GM18505 (cell line): ENCODE results near the gene FBXO7.

ENCODE experiments used
- ATAC-seq: cut with Tn5 transposase; IDR thresholded peaks from one replicate; pipeline ENCODE4 v1.9.1; 2021; ENCODE audit not compliant: unreplicated experiment
- POLR2A ChIP-seq: IDR thresholded peaks from 4 replicates; pipeline ENCODE4 v1.6.1; 2011; ENCODE audit warnings: borderline replicate concordance; ENCODE audit not compliant: insufficient read depth, insufficient read length; ENCODE audit errors: extremely low read depth

Gene FBXO7

GRCh38 chr22:32544953-32545558, 70.4 kb downstream of the FBXO7 start:
- no peak for ATAC-seq
- TF ChIP-seq POLR2A: no peak

GRCh38 chr22:32545801-32546200, 71.2 kb downstream of the FBXO7 start:
- no peak for TF ChIP-seq POLR2A
- no peak for ATAC-seq

GRCh38 chr22:32546496-32546895, 71.9 kb downstream of the FBXO7 start:
- ATAC-seq: no peak
- no peak for TF ChIP-seq POLR2A

- no peak for TF ChIP-seq POLR2A
- ATAC-seq: no peak
Measured at GRCh38 chr22:32546935-32547334, 72.3 kb downstream of the FBXO7 start.

- ATAC-seq: no peak
- TF ChIP-seq POLR2A: no peak
Measured at GRCh38 chr22:32548039-32548438, 73.4 kb downstream of the FBXO7 start.
